Urinary bladder (tissue), 4 donors: Measurements from ENCODE around the gene PTPRC. TPM values are rescaled to one million over a fixed set of nuclear protein-coding genes. Genes with fewer than 3 reads are reported as not detected.

Experiments used
- DNase-seq: peaks from one replicate; pipeline ENCODE4 v3.0.0-alpha.2; 2015; ENCODE audit errors: extremely low spot score
- H3K27ac ChIP-seq: one replicate; pipeline ENCODE4 v1.5.1; 2013; ENCODE audit warnings: low read depth, mild to moderate bottlenecking, moderate library complexity
- H3K36me3 ChIP-seq: one replicate; pipeline ENCODE4 v1.6.1; 2013; ENCODE audit warnings: mild to moderate bottlenecking, moderate library complexity; ENCODE audit not compliant: insufficient read depth
- H3K4me1 ChIP-seq: one replicate; pipeline ENCODE4 v1.6.1; 2013; ENCODE audit warnings: mild to moderate bottlenecking, moderate library complexity; ENCODE audit not compliant: insufficient read depth
- H3K4me3 ChIP-seq: one replicate; pipeline ENCODE4 v1.5.1; 2013; ENCODE audit warnings: low read depth, low read length
- WGBS: extraction: QIAGEN DNeasy Blood & Tissue Kit; methylation state at CpG from one replicate; pipeline ENCODE4 v1.1.7; 2013; 5-methylcytosine and 5-hydroxymethylcytosine counted together
- polyA plus RNA-seq: library from polyadenylated mRNA; stranded (reverse); fragments of 200-250 nt; gene quantifications from one replicate; pipeline ENCODE4 v1.2.3, GENCODE V29; 2013
- total RNA-seq: library from RNA; depleted of rRNA; stranded (reverse); fragments of >200 nt; gene quantifications from one replicate; pipeline ENCODE4 v1.2.3, GENCODE V29; 2014
- donor health status: healthy with polysubstance abuse.
- donor health status: healthy.

The PTPRC gene
- total and polyA plus RNA-seq, 2 donors, result 9.6 to 34.4 TPM

GRCh38 chr1:198606020-198606438, 32.8 kb upstream of the PTPRC start:
- 78% methylated on average over 3 of the region's 3 CpGs for WGBS
- H3K4me3 ChIP-seq, result no peak overlapping the region
- no peak overlapping the region for H3K27ac ChIP-seq
- no peaks in the 10 kb centered on the region for H3K36me3 ChIP-seq
- no peaks in the 10 kb centered on the region for H3K4me1 ChIP-seq
- DNase-seq, result no peak

GRCh38 chr1:198607714-198608113, 31.1 kb upstream of the PTPRC start:
- WGBS, result 75% methylated on average over 2 of the region's 2 CpGs
- DNase-seq, result no peak
- no peak overlapping the region for H3K27ac ChIP-seq
- no peaks in the 10 kb centered on the region for H3K4me1 ChIP-seq
- H3K36me3 ChIP-seq, result no peaks in the 10 kb centered on the region
- H3K4me3 ChIP-seq, result no peak overlapping the region

- Histone ChIP-seq H3K4me3 (no peak overlapping the region), H3K36me3 (no peaks in the 10 kb centered on the region), H3K4me1 (no peaks in the 10 kb centered on the region), H3K27ac (no peak overlapping the region)
- DNase-seq, result no peak
- WGBS, result 69% methylated on average over 1 of the region's 1 CpG
These were observed 28.5 kb upstream of the PTPRC start for GRCh38 chr1:198610362-198610761.

- Histone ChIP-seq H3K4me1 (no peaks in the 10 kb centered on the region), H3K4me3 (no peak overlapping the region), H3K27ac (no peak overlapping the region), H3K36me3 (no peaks in the 10 kb centered on the region)
- no peak for DNase-seq
- 87% methylated on average over 5 of the region's 5 CpGs for WGBS
These were observed 27.6 kb upstream of the PTPRC start for GRCh38 chr1:198611219-198611618.

GRCh38 chr1:198612471-198613260, 26.2 kb upstream of the PTPRC start:
- H3K4me1 ChIP-seq, result no peaks in the 10 kb centered on the region
- H3K4me3 ChIP-seq, result no peak overlapping the region
- 71% methylated on average over 6 of the region's 6 CpGs for WGBS

GRCh38 chr1:198617406-198617805, 21.4 kb upstream of the PTPRC start:
- H3K27ac ChIP-seq, result no peak overlapping the region
- H3K4me3 ChIP-seq, result no peak overlapping the region
- H3K4me1 ChIP-seq, result no peaks in the 10 kb centered on the region
- DNase-seq, result no peak
- no peaks in the 10 kb centered on the region for H3K36me3 ChIP-seq

More at GRCh38 chr1:198612471-198613260, 26.2 kb upstream of the PTPRC start:
- DNase-seq, result no peak
- Histone ChIP-seq H3K36me3 (no peaks in the 10 kb centered on the region), H3K27ac (no peak overlapping the region)

- Histone ChIP-seq H3K27ac (no peak overlapping the region), H3K4me3 (no peak overlapping the region), H3K36me3 (no peaks in the 10 kb centered on the region), H3K4me1 (no peaks in the 10 kb centered on the region)
- 88% methylated on average over 5 of the region's 5 CpGs for WGBS
- DNase-seq, result no peak
These were observed 19.3 kb upstream of the PTPRC start for GRCh38 chr1:198619375-198620140.

GRCh38 chr1:198620218-198620617, 18.6 kb upstream of the PTPRC start:
- WGBS, result 72% methylated on average over 3 of the region's 3 CpGs
- H3K4me3 ChIP-seq, result no peak overlapping the region
- H3K36me3 ChIP-seq, result no peaks in the 10 kb centered on the region
- no peak for DNase-seq
- no peaks in the 10 kb centered on the region for H3K4me1 ChIP-seq
- no peak overlapping the region for H3K27ac ChIP-seq

GRCh38 chr1:198620951-198621824, 17.7 kb upstream of the PTPRC start:
- 86% methylated on average over 10 of the region's 10 CpGs for WGBS
- Histone ChIP-seq H3K4me3 (no peak overlapping the region), H3K27ac (no peak overlapping the region), H3K4me1 (no peaks in the 10 kb centered on the region), H3K36me3 (no peaks in the 10 kb centered on the region)
- no peak for DNase-seq

GRCh38 chr1:198622001-198622400, 16.8 kb upstream of the PTPRC start:
- 86% methylated on average over 1 of the region's 1 CpG for WGBS
- Histone ChIP-seq H3K36me3 (no peaks in the 10 kb centered on the region), H3K27ac (no peak overlapping the region), H3K4me1 (peaks cover 1% of the 10 kb centered on the region), H3K4me3 (no peak overlapping the region)
- DNase-seq, result no peak

- no peak for DNase-seq
- Histone ChIP-seq H3K36me3 (no peaks in the 10 kb centered on the region), H3K4me3 (no peak overlapping the region), H3K27ac (no peak overlapping the region), H3K4me1 (peaks cover 1% of the 10 kb centered on the region)
- WGBS, result 53% methylated on average over 4 of the region's 4 CpGs
These were observed 14.8 kb upstream of the PTPRC start for GRCh38 chr1:198623752-198624647.

- Histone ChIP-seq H3K4me3 (no peak overlapping the region), H3K4me1 (peaks cover 1% of the 10 kb centered on the region), H3K27ac (peak overlapping the region; percentile 23), H3K36me3 (no peaks in the 10 kb centered on the region)
- 87% methylated on average over 1 of the region's 1 CpG for WGBS
- no peak for DNase-seq
These were observed 14.2 kb upstream of the PTPRC start for GRCh38 chr1:198624648-198624980.
